K562 (cell line): ENCODE results near the gene ARRDC5. TPM values are rescaled to one million over a fixed set of nuclear protein-coding genes. Genes with fewer than 3 reads are reported as not detected.

Experiments
- COPS2 ChIP-seq: fragments of 450-650 bp; conservative IDR thresholded peaks from 2 replicates; pipeline ENCODE4 v1.6.1; 2016; ENCODE audit warnings: mild to moderate bottlenecking, moderate library complexity
- DACH1 ChIP-seq: fragments of 450-650 bp; IDR thresholded peaks from 2 replicates; pipeline ENCODE4 v1.6.1; 2018; ENCODE audit not compliant: partially characterized antibody
- ETV1 ChIP-seq: fragments of 450-650 bp; conservative IDR thresholded peaks from 2 replicates; pipeline ENCODE4 v1.6.1; 2016; ENCODE audit warnings: missing genetic modification characterization, control low read depth, low read depth, missing compliant biosample characterization
- EWSR1 ChIP-seq: fragments of 450-650 bp; IDR thresholded peaks from 2 replicates; pipeline ENCODE4 v1.6.1; 2018; ENCODE audit warnings: borderline replicate concordance, mild to moderate bottlenecking, low read depth, moderate library complexity; ENCODE audit not compliant: partially characterized antibody
- HEY1 ChIP-seq: fragments of 250-450 bp; sonication (Bioruptor Pico); IDR thresholded peaks from 2 replicates; pipeline ENCODE4 v1.5.0; 2020; ENCODE audit warnings: mild to moderate bottlenecking, moderate library complexity, borderline replicate concordance
- KLF10 ChIP-seq: fragments of 250-450 bp; sonication (Bioruptor Pico); IDR thresholded peaks from 2 replicates; pipeline ENCODE4 v1.6.1; 2021; ENCODE audit warnings: matching md5 sums
- MGA ChIP-seq: fragments of 450-650 bp; IDR thresholded peaks from 2 replicates; pipeline ENCODE4 v1.6.1; 2016; ENCODE audit warnings: mild to moderate bottlenecking, moderate library complexity
- POLR2G ChIP-seq: fragments of 200-400 bp; formaldehyde crosslinking; IDR thresholded peaks from 2 replicates; pipeline ENCODE4 v1.6.1; 2017; ENCODE audit warnings: low read depth, mild to moderate bottlenecking, antibody characterized with exemption, low read length, moderate library complexity
- POLR2H ChIP-seq: IDR thresholded peaks from 2 replicates; pipeline ENCODE4 v1.6.1; 2016; ENCODE audit warnings: missing genetic modification characterization, low read depth, mild to moderate bottlenecking, control low read depth, missing compliant biosample characterization, moderate library complexity
- RBFOX2 ChIP-seq: fragments of 200-400 bp; formaldehyde crosslinking; IDR thresholded peaks from 2 replicates; pipeline ENCODE4 v1.6.1; 2017; ENCODE audit warnings: low read depth, mild to moderate bottlenecking, low read length, moderate library complexity
- RBM25 ChIP-seq: fragments of 200-400 bp; formaldehyde crosslinking; IDR thresholded peaks from 2 replicates; pipeline ENCODE4 v1.6.1; 2018; ENCODE audit warnings: low read length, low read depth, moderate library complexity; ENCODE audit not compliant: severe bottlenecking
- TSC22D4 ChIP-seq: fragments of 450-650 bp; IDR thresholded peaks from 2 replicates; pipeline ENCODE4 v1.6.1; 2016; ENCODE audit warnings: missing genetic modification characterization, missing biosample characterization, control low read depth
- USF2 ChIP-seq: sonication (generic); formaldehyde crosslinking; IDR thresholded peaks from 2 replicates; pipeline ENCODE4 v1.5.0; 2020; ENCODE audit warnings: missing genetic modification reagents
- ZFP1 ChIP-seq: fragments of 450-650 bp; formaldehyde crosslinking; IDR thresholded peaks from 2 replicates; pipeline ENCODE4 v1.4.0; 2020; ENCODE audit warnings: mild to moderate bottlenecking, mixed read lengths
- polyA plus RNA-seq, 8 experiments: library from polyadenylated mRNA; depleted of rRNA in 4 of 8; stranded (reverse) in 5 of 8; unstranded in 3 of 8; fragments of >200 nt; fragmentation: Nextera tagmentation in 2 of 8; fragmentation: Illumina TruSeq in 1 of 8; extraction: Ambion mirVana in 2 of 8; extraction: Trizol in 1 of 8; gene quantifications; 2 replicates each; pipeline versions ENCODE4 v1.2.1 to v1.2.3, GENCODE V29; 2011 to 2014; ENCODE audit warnings: inconsistent platforms in 1 of 8, missing spikeins in 1 of 8
- total RNA-seq, 7 experiments: library from RNA; depleted of rRNA in 6 of 7; stranded (reverse); fragments of >200 nt in 6 of 7; fragmentation: Illumina TruSeq in 2 of 7; extraction: Trizol in 2 of 7; gene quantifications; 2 replicates each; pipeline versions ENCODE4 v1.2.1 to v1.2.3, GENCODE V29; 2011 to 2021; ENCODE audit warnings: low replicate concordance in 1 of 7

ARRDC5 gene
- total and polyA plus RNA-seq, 9 of the 15 experiments (the other 6 are each of a cell fraction or from before 2014, with no cell fraction given), result not detected

- TF ChIP-seq MGA (no peak), RBM25 (no peak), ETV1 (no peak), ZFP1 (no peak), POLR2G (0 out of 2 replicates have a peak, but pooled peaks have one; percentile 8), COPS2 (no peak), KLF10 (CRISPR knock-in tag) (no peak), RBFOX2 (peak; percentile 18; the same call in 1 of the 2 replicates), TSC22D4 (tag) (no peak), EWSR1 (no peak), USF2 (CRISPR knock-in tag) (no peak), DACH1 (peak; percentile 36), POLR2H (no peak), HEY1 (CRISPR knock-in tag) (no peak)
Measured at GRCh38 chr19:4914736-4915501, 12.2 kb upstream of the ARRDC5 start (continued).
